ENCODE measurements around the gene CD320. TPM values are rescaled to one million over a fixed set of nuclear protein-coding genes. Genes with fewer than 3 reads are reported as not detected.

Gene CD320
- total and polyA plus RNA-seq, 10 of the 15 experiments (the other 5 are each of a cell fraction or from before 2014, with no cell fraction given): 1.1 to 134 (median 46.5) TPM

- TF ChIP-seq REST (IDR thresholded peaks at IDR 0.05; ENCODE audit: low read depth, low read length) (peak; percentile 52; the same call in 1 of the 2 replicates), JUND (IDR thresholded peaks at IDR 0.05; ENCODE audit: low read depth, low read length) (no peak), HDAC6 (IDR thresholded peaks at IDR 0.05; ENCODE audit: unreplicated experiment) (no peak), SUZ12 (IDR thresholded peaks at IDR 0.05; ENCODE audit: unreplicated experiment) (no peak), ZNF274 (IDR thresholded peaks at IDR 0.05; ENCODE audit: insufficient read depth, insufficient read length) (no peak), MEF2A (IDR thresholded peaks at IDR 0.05; ENCODE audit: insufficient read depth, low read depth, low read length) (no peak), SIN3A (IDR thresholded peaks at IDR 0.05; ENCODE audit: low read depth, low read length) (peak; percentile 76), MXI1 (IDR thresholded peaks at IDR 0.05; ENCODE audit: low read depth, low read length) (peak; percentile 95), MTA2 (IDR thresholded peaks at IDR 0.05; ENCODE audit: low read depth) (no peak), ATF7 (IDR thresholded peaks at IDR 0.05; ENCODE audit: low read depth) (peak; percentile 47; the same call in 1 of the 2 replicates), ZBTB4 (CRISPR knock-in tag; IDR thresholded peaks at IDR 0.05) (no peak), SRF (IDR thresholded peaks at IDR 0.05; ENCODE audit: low read depth in 2 of 2, low read length in 2 of 2) (peak in 1 of 2 experiments; percentile 68; a peak in 2 of 4 replicates), MTA3 (IDR thresholded peaks at IDR 0.05; ENCODE audit: borderline replicate concordance, low read length) (no peak; the same call in 1 of the 2 replicates)
- TF ChIP-seq, protein P1, sequence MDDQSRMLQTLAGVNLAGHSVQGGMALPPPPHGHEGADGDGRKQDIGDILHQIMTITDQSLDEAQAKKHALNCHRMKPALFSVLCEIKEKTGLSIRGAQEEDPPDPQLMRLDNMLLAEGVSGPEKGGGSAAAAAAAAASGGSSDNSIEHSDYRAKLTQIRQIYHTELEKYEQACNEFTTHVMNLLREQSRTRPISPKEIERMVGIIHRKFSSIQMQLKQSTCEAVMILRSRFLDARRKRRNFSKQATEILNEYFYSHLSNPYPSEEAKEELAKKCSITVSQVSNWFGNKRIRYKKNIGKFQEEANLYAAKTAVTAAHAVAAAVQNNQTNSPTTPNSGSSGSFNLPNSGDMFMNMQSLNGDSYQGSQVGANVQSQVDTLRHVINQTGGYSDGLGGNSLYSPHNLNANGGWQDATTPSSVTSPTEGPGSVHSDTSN (IDR thresholded peaks at IDR 0.05; ENCODE audit: insufficient replicate concordance, low read depth, low read length): peak; percentile 93
- TF ChIP-seq, protein P2, sequence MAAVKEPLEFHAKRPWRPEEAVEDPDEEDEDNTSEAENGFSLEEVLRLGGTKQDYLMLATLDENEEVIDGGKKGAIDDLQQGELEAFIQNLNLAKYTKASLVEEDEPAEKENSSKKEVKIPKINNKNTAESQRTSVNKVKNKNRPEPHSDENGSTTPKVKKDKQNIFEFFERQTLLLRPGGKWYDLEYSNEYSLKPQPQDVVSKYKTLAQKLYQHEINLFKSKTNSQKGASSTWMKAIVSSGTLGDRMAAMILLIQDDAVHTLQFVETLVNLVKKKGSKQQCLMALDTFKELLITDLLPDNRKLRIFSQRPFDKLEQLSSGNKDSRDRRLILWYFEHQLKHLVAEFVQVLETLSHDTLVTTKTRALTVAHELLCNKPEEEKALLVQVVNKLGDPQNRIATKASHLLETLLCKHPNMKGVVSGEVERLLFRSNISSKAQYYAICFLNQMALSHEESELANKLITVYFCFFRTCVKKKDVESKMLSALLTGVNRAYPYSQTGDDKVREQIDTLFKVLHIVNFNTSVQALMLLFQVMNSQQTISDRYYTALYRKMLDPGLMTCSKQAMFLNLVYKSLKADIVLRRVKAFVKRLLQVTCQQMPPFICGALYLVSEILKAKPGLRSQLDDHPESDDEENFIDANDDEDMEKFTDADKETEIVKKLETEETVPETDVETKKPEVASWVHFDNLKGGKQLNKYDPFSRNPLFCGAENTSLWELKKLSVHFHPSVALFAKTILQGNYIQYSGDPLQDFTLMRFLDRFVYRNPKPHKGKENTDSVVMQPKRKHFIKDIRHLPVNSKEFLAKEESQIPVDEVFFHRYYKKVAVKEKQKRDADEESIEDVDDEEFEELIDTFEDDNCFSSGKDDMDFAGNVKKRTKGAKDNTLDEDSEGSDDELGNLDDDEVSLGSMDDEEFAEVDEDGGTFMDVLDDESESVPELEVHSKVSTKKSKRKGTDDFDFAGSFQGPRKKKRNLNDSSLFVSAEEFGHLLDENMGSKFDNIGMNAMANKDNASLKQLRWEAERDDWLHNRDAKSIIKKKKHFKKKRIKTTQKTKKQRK (IDR thresholded peaks at IDR 0.05; ENCODE audit: low read depth, low read length): no peak
- TF ChIP-seq, protein P3, sequence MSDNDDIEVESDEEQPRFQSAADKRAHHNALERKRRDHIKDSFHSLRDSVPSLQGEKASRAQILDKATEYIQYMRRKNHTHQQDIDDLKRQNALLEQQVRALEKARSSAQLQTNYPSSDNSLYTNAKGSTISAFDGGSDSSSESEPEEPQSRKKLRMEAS (IDR thresholded peaks at IDR 0.05; ENCODE audit: low read depth, low read length): peak; percentile 97
Measured at GRCh38 chr19:8307965-8308866, at the start of gene CD320 (continued).
